CD4-positive, alpha-beta T cell treated with Interleukin-4 for 4 hours (primary cell): ENCODE data around the gene KIN.
"Not testable (repeated sequence)": the region's sequence is repeated elsewhere in the genome, so short reads cannot be mapped to it uniquely, and the experiment has no call there.

Source experiments
- DNase-seq: peaks from one replicate; pipeline ENCODE4 v3.0.0-alpha.2; 2020

The KIN gene

DNA sequence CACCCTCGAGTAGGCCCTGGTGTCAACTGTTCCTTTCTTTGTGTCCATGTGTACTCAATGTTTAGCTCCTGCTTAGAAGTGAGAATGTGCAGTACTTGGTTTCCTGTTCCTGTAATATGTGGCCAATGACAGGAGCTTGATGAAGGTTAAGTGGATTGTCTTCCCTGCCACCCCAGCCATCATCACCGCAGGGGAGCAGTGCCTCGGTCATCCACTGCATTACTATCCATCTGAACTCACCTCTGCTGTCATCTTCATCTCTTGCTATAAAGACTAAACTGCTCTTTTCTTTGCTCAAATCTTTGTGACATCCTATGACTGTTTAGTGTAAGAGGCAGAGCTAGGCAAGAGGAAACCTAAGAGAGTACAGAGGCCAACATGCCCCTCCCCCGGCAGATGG is 69.1 kb downstream of the KIN start:
- DNase-seq: no peak

DNA sequence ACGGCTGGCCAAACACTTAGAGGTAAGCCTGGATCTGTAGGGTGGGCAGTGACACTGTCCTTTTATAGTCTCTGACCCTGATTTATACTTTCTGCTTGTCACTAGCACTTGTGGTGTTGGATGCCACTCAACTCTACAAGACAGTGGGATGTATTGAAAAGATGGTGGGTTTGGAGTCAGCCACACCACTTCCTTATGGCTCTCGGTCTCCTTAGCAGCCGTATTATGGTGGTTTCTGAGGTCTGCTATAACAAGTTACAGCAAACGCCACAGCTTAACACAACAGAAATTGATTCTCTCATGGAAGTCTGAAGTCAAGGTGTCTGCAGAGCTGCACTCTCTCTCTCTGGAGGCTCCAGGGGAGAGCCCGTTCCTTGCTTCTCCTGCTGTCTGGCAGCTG is 70.0 kb downstream of the KIN start:
- DNase-seq: no peak

DNA sequence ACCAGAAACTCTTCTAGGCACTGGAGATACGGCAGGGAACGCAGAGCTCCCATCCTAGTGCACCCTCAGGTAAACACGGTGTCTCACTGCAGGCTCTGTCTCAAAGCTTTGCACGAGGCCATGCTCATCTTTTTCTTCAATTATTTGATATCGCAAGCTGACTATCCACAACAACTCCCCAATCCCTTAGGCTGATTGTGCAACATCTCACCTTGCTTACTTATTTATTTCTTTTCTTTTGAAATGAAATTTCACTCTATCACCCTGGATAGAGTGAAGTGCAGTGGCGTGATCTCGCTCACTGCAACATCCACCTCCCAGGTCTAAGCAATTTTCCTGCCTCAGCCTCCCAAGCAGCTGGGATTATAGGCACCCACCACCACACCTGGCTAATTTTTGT is 72.3 kb downstream of the KIN start:
- DNase-seq: no peak

DNA sequence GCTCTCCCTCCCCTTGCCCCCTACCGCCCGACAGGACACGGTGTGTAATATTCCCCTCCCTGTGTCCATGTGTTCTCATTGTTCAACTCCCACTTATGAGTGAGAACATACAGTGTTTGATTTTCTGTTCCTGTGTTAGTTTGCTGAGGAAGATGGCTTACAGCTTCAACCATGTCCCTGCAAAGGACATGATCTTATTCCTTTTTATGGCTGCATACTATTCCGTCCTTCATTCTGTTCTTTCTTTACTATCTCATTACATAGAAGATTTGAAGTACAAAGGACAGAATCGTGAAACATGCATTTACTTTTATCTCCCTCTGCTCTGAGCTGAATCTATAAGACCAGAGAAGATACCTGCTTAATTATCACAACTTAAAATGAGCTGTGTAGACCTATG is 76.7 kb downstream of the KIN start:
- not testable (repeated sequence) for DNase-seq

DNA sequence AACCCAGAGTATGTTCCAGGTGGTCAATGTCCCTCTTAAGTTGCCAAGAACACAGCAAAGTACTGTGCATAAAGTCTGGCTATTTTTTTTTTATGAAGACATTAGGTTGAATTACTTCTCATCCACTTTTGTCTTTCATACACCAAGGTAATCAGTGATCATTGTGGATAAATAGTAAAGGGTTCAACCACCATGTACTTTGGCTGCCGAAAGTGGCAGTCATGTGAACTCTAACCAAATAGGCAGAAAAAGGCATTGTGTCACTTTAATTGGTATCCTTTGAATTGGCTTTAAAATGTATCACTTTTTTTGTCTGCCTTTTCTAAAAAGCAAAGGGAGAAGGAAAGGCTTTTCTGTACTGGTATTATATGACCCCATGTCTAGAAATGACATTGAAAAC is 77.3 kb downstream of the KIN start:
- DNase-seq: no peak

DNA sequence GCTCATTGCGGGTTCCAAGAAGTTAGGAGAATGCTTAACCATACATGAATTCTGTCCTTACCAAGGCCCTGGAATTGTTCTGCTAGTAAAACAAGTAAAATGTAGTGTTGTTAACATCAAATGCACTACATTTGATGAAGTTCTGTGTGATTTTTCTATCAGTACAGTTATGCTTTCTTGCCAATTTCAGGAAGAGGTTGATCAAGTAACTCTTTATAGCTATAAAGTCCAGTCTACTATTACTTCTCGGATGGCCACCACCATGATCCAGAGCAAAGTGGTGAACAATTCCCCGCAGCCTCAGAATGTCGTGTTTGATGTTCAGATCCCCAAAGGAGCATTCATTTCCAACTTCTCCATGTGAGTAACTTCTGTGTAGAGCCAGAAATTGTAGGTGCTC is 79.0 kb downstream of the KIN start:
- no peak for DNase-seq

DNA sequence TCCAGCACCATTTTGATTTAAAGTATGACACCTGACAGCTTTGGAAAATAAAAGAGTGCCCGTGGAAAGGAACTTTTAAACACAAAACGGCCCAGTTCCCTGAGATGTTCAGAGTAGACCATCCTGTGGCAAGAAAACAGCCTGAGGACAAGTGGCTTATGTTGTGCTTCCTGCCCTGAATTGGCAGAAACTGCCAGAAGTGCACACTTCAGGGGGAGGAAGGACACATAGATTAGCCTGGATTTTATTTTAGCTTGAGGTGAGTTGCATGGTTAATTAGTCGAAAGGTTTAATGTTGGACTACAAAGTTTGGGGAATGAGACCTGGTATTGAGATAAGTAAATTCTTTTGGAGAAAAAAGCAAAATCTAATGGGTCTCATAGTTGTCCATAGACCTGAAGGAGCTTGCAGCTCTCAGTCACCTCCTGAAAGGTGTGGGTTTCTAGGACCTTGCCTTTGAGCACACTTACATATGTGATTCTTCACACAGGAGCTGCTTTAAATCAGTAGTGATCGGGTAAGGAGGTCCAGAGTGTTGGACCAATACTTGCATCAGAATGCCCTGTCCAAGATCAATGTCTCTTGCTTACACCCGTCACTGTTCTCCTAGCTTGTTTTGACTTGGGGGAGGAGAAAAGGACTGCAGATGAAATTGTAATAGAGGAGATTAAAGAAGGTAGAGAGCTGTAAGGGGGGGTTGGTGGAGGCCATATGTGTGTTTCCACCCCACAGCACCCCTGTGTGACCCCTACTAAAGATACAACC is 79.8 kb downstream of the KIN start:
- DNase-seq: no peak

DNA sequence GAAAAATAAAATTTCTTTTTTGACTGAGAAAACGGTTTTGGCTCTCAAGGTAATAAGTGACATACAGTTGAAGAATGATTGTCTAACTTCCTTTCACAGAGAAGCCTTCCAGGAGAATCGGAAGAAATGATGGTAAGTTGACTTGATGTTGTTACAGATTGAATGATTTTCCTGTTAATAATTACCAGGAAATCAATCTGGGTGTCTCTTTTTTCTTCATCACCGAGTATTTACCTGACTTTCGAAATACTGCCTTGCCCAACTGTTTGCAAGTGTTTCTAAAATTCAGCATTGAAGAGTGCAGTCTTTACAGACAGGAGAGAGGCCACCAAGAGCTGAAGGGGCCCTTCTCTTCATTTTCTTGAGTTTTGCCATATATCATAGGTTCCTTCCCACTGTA is 80.7 kb downstream of the KIN start:
- no peak for DNase-seq

DNA sequence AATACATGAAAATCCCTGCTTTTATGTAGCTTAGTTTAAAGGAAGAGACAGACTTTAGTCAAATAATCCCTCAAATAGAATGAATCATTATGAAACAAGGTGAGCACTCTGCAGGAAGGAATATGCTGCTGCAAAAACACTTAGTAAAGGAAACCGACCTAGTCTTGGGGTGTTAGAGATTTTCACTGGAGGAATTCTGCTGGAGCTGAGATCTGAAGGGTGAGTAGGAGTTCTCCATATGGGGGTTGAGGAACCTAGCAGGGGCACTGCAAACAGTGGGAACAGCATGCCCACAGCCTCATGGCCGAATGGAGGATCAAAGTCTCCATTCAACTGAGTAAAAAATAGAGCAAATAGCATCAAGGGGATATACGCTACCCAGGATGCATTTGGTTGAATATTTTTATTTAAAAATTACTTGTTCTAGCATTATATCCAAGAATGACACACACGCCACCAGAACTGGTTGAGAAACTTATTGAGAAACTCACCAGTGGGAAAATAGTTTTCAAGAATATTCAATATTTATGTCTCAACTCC is 81.2 kb downstream of the KIN start:
- DNase-seq: no peak

DNA sequence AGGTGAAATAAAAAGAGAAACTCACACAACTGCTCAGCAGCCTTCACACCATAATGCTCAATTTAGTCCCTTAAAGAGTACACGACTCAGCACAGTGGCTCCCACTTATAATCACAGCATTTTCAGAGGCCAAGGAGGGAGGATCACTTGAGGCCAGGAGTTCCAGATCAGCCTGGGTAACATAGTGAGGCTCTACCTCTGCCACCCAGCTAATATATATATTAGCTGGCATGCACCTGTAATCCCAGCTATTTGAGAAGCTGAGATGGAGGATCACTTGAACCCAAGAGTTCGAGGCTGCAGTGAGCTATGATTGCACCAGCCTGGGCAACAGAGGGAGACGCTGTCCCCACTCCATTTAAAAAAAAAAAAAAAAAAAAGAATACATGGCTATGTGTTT is 82.5 kb downstream of the KIN start:
- DNase-seq: no peak

DNA sequence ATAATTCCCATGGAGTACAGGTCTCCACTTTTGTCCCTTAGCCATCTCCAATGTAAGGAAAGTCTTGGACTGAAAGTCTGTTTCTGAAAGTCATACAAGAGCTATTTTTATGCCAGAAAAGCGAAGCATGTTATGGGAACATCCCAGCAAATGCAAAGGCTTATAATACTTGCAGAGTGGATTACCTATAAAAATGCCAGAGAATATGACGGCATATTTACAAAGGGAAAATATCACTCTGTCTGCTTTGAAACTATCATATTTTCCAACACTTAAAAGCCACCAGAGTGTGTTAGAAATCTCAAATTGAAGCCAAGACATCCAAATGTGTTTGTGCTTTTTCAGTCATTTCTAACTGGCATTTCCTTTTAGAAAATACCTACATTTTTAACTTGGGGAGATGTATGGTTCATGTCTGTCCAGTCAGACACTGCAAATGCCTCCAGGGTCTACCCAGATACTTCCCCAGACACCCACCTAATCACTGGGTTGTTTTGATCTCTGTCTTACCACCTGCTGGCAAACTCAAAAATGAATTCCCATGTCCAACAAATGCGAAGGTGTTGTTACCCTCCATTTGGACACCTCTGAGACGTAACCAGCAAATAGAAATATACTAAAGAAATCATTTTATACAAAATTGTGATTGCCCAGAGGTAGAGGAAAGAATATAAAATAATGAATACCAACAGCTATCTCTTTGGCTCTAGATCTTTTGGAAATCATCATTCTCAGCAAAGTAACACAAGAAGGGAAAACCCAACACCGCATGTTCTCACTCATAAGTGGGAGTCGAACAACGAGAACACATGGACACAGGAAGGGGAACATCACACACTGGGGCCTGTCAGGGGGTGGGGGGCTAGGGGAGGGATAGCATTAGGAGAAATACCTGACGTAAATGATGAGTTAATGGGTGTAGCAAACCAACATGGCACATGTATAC is 83.4 kb downstream of the KIN start:
- DNase-seq: no peak

DNA sequence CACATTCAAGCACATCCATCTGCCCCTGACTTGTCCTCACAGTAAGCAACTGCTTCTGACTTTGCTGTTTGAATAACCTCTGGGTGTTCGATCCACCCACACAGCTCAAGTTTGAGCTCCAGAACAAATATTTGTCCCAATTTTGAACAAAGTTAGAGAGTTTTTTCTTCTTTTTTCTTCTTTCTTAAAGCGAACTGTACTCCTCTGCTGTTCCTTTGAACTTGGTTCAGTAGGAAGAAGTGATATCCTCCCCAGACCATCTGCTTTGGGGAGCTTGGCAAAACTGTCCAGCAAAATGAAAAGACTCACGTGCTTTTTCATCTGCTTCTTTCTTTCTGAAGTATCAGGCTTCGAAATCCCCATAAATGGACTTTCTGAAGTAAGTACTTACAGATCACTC is 84.7 kb downstream of the KIN start, which contains the start of gene ITIH2:
ITIH2 (plus strand) TSS at position 177 of the 400 bp plus-strand sequence; CDS start at position 296, 119 bp downstream.
- DNase-seq: no peak

DNA sequence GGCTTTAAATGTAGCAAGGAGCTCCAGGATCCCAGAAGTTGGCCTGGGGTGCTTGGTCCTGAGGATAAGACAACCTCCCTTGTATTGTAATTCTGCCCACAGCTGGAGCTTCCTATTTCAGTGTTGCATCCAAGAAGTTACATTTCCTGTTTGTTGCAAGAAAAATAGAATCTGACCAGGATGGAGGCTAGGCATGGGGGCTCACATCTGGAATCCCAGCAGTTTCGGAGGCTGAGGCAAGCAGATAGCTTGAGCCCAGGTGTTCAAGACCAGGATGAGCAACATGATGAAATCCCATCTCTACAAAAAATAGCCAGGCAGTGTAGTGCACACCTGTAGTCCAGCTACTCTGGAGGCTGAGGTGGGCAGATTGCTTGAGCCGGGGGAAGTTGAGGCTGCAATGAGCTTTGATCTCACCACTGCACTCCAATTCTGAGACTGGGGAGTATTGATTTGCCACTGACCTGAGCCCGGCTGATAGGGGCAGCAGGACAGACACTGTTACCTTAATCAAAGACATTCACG is 85.4 kb downstream of the KIN start:
- DNase-seq: no peak

DNA sequence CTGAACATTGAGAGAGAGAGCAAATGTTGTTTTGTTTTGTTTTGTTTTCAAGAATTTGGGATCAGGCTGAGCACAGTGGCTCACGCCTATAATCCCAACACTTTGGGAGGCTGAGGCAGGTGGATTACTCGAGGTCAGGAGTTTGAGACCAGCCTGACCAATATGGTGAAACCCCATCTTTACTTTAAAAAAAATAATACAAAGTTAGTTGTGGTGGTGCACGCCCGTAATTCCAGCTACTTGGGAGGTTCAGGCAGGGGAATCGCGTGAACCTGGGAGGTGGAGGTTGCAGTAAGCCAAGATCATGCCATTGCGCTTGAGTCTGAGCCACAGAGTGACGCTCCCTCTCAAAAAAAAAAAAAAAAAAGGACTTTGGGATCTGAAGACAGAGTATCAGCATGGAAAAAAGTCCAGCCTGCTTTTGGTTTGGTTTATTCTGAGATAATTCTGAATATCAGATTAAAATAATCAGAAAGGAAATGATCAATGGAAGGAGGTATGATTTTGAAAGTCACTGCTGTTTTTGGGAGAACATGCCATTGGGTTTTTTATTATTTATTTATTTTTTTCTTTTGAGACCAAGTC is 86.5 kb downstream of the KIN start:
- no peak for DNase-seq
